Measurements from ENCODE around the gene TEKTIP1.

DNA sequence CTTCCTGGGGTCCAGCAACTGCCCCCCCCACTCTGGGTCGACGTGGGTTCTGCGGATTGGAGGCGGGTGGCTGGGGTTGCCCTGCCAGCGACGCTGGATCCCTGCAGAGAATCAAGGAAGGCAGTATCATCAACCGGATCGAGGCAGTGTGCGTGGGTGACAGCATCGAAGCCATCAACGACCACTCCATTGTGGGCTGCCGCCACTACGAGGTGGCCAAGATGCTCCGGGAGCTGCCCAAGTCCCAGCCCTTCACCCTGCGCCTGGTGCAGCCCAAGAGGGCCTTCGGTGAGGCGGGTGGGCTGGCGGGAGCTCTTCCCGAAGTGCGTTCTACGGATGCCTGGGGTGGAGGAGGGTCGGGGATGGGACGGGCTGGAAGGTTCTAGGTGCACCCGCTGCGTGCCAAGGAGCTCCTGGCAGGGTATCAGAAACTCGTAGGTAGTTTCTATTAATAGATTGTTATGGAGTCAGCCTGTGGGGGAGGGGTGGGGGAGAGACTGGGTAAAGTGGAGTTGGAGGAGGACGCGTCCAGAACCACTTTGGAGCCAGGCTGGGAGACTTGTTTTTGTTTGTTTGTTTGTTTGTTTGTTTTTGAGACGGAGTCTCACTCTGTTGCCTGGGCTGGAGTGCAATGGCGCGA, 47.9 kb downstream of the TEKTIP1 start:
- TF ChIP-seq, protein P1, sequence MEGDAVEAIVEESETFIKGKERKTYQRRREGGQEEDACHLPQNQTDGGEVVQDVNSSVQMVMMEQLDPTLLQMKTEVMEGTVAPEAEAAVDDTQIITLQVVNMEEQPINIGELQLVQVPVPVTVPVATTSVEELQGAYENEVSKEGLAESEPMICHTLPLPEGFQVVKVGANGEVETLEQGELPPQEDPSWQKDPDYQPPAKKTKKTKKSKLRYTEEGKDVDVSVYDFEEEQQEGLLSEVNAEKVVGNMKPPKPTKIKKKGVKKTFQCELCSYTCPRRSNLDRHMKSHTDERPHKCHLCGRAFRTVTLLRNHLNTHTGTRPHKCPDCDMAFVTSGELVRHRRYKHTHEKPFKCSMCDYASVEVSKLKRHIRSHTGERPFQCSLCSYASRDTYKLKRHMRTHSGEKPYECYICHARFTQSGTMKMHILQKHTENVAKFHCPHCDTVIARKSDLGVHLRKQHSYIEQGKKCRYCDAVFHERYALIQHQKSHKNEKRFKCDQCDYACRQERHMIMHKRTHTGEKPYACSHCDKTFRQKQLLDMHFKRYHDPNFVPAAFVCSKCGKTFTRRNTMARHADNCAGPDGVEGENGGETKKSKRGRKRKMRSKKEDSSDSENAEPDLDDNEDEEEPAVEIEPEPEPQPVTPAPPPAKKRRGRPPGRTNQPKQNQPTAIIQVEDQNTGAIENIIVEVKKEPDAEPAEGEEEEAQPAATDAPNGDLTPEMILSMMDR (IDR thresholded peaks at IDR 0.05): no peak
- TF ChIP-seq POLR2A (IDR thresholded peaks at IDR 0.05): no peak
